Left ventricle myocardium inferior (tissue), 1 donor: ENCODE measurements around the gene IQSEC3. TPM values are rescaled to one million over a fixed set of nuclear protein-coding genes. Genes with fewer than 3 reads are reported as not detected.
"Not testable (repeated sequence)": the region's sequence is repeated elsewhere in the genome, so short reads cannot be mapped to it uniquely, and the experiment has no call there.

Experiments
- DNase-seq: peaks from one replicate; pipeline ENCODE4 v3.0.0-alpha.2; 2020
- H3K27ac ChIP-seq: fragments of 200-600 bp; replicated peaks from 2 replicates; pipeline ENCODE4 v1.8.0; 2021
- H3K27me3 ChIP-seq: fragments of 200-600 bp; 2 replicates; pipeline ENCODE4 v1.8.0; 2021; ENCODE audit warnings: low read depth
- H3K36me3 ChIP-seq: fragments of 200-600 bp; 2 replicates; pipeline ENCODE4 v1.8.0; 2021
- H3K4me1 ChIP-seq: fragments of 200-600 bp; 2 replicates; pipeline ENCODE4 v1.8.0; 2021
- H3K4me3 ChIP-seq: fragments of 200-600 bp; 2 replicates; pipeline ENCODE4 v1.8.0; 2021; ENCODE audit warnings: mild to moderate bottlenecking, moderate library complexity
- H3K9me3 ChIP-seq: fragments of 200-600 bp; replicated peaks from 2 replicates; pipeline ENCODE4 v1.8.0; 2021
- intact Hi-C: fragments of 100-400 bp; cut with micrococcal nuclease; formaldehyde crosslinking; loops from one replicate; pipeline ENCODE4 v1.11.0; 2022
- total RNA-seq: library from RNA; stranded (reverse); fragmentation: NEBNext Ultra II Directional; extraction: Animal tissue kit (Norgen Biotek cat#: 25700); gene quantifications from one replicate; pipeline ENCODE4 v1.2.1, GENCODE V29; 2021
- TF ChIP-seq, protein P1 (sequence below): fragments of 200-600 bp; IDR thresholded peaks from 2 replicates; pipeline ENCODE4 v1.8.0; 2021; ENCODE audit warnings: antibody characterized with exemption, mild to moderate bottlenecking, borderline replicate concordance
- donor health status: DM: no; HTN: yes; CAD: no; lungs with severe emphysema.

The IQSEC3 gene
- total RNA-seq, 1 donor from 2014 or later: 0.69 TPM

DNA sequence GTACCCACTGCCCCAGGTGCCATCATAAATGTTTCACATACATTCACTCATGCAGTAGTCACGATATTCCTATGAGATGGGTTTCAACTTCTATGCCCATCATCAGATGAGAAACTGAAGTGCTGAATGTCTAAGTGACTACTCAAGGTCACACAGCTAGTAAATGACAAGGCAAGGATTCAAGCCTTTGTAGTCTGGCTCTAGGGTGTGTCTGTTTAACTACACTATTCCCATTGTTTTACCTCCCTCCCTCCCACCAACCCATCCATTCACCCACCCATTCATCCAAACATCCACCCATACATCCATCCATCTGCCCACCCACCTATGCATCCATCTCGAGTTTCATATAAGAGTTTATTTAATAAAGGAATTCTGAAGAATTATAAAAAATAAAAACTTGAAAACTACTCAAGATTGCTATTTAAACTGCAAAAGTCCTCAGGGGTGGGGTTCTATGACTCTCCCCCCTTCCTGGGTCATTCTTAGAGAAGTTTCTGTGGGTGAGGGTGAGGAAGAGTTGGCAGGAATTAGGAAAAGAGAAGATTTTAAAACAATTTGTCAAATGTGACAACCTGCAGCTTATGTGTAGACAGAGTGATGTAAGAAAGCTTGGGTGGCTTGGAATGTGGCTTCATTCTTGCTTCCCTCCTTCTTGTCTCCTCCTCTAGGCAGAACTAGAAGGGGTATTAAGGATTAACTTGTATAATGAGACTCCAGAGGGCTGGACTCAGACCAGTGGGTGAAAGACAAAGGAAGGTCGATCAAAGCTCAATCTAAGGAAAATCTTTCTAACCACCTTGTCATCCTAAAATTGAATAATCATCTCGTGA is 13.4 kb upstream of the IQSEC3 start:
- H3K4me1 ChIP-seq, H3K36me3 ChIP-seq, DNase-seq, H3K4me3 ChIP-seq, H3K27ac ChIP-seq, H3K9me3 ChIP-seq, intact Hi-C loops: not testable (repeated sequence)
- peaks cover 75% of the 10 kb centered on the region for H3K27me3 ChIP-seq

DNA sequence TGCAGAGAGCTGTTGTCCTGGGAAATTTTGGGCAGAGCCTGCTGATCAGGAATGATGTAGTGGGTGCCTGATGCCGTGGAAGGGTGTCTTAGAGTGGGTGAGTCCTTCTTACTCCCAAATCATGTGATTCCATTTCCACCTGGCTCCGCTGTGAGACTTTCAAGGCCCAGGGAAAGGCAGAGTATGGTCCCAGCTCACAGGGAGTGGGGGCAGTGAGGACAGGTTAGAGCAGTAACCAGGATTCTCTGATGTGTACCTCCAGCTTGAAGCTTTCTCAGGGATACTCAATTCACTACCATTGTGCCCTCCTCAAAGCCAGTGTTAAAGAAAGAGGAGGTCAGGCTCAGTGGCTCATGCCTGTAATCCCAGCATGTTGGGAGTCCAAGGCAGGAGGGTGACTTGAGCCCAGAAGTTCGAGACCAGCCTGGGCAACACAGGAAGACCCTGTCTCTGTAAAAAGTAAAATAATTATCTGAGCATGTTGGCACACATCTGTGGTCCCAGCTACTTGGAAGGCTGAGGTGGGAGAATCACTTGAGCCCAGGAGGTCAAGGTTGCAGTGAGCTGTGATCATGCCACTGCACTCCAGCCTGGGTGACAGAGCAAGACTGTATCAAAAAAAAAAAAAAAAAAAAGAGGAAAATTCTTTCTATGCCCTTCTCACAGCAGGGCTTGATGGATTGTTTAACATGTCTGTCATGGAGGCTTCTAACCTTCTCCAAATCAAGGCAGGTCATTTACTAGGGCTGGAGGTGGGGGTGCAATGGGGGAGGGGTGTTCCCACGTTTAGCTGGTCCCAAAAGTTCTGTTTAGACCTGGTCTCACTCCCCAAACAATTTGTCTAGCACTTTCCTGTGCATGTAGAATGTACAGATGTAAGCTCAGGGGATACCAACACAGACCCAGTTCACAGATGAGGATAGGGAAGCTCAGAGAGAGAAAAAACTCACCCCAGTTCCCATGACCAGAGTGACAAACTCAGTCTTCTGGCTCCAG is 12.5 kb upstream of the IQSEC3 start:
- intact Hi-C loops: no loop called here
- Histone ChIP-seq H3K4me3 (no peak overlapping the region), H3K27ac (no peak overlapping the region), H3K36me3 (no peaks in the 10 kb centered on the region), H3K4me1 (no peaks in the 10 kb centered on the region), H3K27me3 (peaks cover 82% of the 10 kb centered on the region), H3K9me3 (peaks cover 9% of the 10 kb centered on the region)
- TF ChIP-seq, protein P1, sequence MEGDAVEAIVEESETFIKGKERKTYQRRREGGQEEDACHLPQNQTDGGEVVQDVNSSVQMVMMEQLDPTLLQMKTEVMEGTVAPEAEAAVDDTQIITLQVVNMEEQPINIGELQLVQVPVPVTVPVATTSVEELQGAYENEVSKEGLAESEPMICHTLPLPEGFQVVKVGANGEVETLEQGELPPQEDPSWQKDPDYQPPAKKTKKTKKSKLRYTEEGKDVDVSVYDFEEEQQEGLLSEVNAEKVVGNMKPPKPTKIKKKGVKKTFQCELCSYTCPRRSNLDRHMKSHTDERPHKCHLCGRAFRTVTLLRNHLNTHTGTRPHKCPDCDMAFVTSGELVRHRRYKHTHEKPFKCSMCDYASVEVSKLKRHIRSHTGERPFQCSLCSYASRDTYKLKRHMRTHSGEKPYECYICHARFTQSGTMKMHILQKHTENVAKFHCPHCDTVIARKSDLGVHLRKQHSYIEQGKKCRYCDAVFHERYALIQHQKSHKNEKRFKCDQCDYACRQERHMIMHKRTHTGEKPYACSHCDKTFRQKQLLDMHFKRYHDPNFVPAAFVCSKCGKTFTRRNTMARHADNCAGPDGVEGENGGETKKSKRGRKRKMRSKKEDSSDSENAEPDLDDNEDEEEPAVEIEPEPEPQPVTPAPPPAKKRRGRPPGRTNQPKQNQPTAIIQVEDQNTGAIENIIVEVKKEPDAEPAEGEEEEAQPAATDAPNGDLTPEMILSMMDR: no peak
- DNase-seq: no peak

DNA sequence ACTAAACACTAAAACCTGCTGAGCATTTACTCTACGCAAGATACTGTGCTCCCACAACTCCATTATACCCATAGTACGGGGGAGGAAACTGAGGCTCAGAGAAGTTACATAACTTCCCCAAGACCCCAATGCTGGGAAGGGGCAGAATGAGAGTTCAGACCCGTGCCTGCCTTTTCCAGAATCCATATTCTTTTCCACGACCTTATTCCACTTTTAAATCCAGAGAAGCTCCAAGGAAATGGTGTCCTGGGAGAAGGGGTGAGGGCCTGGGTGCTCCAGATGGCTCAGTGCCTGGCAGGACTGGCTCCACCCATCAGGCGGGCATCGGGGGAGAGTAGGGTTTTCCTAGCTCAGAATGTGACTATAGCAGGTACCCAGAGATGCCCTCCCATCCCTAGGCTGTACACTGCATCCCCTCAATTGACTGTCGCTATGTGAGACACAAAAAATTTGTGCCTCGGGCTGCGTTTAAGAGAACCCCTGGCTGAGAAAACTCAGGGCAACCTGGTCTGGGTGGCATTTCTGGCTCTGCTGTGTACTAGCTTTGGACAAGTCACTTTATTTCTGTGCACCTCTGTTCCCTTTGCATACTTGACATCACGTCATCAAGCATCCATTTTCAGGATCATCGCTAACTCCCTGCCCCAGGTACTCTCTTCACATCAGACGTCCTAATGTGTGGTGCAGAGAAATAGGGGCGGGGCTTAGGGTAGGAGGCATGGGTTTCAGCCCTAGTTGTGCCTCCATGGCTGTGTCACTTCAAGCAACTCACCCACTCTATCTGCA is 11.6 kb upstream of the IQSEC3 start:
- DNase-seq: no peak
- no peak overlapping the region for H3K27ac ChIP-seq
- intact Hi-C loops: no loop called here
- no peak overlapping the region for H3K4me3 ChIP-seq
- TF ChIP-seq, protein P1: no peak
- H3K4me1 ChIP-seq: no peaks in the 10 kb centered on the region
- no peaks in the 10 kb centered on the region for H3K36me3 ChIP-seq
- H3K27me3 ChIP-seq: peaks cover 84% of the 10 kb centered on the region
- peaks cover 17% of the 10 kb centered on the region for H3K9me3 ChIP-seq

DNA sequence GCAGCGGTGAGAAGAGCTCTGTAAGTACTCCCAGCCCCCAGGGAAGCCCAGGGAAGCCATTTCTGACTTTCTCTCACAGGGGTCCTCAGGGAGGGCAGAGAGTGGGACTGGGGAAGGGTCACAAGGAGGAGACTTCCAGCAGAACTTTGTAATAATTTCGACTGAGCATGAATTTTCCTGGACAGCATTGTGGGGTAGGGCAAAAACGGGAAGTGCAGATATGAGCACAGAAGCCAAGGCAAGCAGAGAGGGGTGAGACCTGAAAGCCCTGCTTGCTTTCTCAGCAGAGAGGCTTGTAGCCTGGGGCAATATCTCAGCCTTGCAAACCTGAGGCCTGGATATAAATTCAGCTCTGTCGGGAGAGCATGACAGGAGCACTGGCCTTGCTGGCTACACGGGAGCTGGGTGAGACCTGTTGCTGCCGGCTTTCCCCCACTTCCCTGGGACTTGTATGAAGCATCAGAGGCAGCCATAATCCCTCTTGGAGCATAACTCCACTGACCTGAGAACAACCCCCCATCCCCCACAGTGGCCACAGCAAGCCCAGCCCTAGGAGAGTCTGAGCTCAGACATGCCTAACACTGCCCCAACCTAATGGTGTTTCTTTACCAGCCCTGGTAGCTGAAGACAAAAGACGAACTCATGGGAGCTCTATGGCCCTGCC is 9.8 kb upstream of the IQSEC3 start:
- intact Hi-C loops: no loop called here
- Histone ChIP-seq H3K9me3 (peaks cover 30% of the 10 kb centered on the region), H3K27me3 (peaks cover 89% of the 10 kb centered on the region), H3K36me3 (no peaks in the 10 kb centered on the region), H3K4me1 (no peaks in the 10 kb centered on the region), H3K27ac (no peak overlapping the region), H3K4me3 (no peak overlapping the region)
- TF ChIP-seq, protein P1: no peak
- no peak for DNase-seq

DNA sequence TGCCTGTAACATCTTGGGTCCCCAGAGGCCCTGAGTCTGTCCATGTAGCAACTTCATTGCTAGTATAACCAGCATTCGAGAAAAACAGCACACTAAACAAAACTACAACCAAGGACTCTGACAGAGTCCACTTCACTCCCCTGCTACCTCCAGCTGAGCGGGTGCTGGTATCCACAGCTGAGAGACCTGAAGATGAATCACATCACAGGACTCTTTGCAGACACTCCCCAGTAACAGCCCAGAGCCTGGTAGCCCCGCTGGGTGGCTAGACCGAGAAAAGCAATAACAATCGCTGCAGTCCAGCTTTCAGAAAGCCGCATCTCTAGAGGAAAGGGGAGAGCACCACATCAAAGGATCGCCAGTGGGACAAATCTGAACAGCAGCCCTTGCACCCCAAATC is 9.0 kb upstream of the IQSEC3 start:
- Histone ChIP-seq H3K36me3 (no peaks in the 10 kb centered on the region), H3K4me3 (no peak overlapping the region), H3K27me3 (peaks cover 87% of the 10 kb centered on the region), H3K27ac (no peak overlapping the region), H3K9me3 (peaks cover 33% of the 10 kb centered on the region), H3K4me1 (no peaks in the 10 kb centered on the region)
- intact Hi-C loops: no loop called here
- DNase-seq: no peak
- TF ChIP-seq, protein P1: no peak
